ENCODE results near the gene TSPO2.

- TF ChIP-seq CTCF (conservative IDR thresholded peaks at IDR 0.05; ENCODE audit: low read length) (no peak), EZH2phosphoT487 (IDR thresholded peaks at IDR 0.05; ENCODE audit: borderline replicate concordance, low read depth, low read length) (no peak)
Observed at GRCh38 chr6:41038205-41038604, 4.1 kb upstream of the TSPO2 start.
